Colon (tissue), 2 donors: ENCODE measurements around the gene CXCL1.

Source experiments
- FAIRE-seq: peaks from 2 replicates; lab custom pipeline; 2012; peaks lifted over from hg19 to GRCh38; lab: Jason Lieb, UNC
- donor health status: control.
- donor health status: control.

The CXCL1 gene

DNA sequence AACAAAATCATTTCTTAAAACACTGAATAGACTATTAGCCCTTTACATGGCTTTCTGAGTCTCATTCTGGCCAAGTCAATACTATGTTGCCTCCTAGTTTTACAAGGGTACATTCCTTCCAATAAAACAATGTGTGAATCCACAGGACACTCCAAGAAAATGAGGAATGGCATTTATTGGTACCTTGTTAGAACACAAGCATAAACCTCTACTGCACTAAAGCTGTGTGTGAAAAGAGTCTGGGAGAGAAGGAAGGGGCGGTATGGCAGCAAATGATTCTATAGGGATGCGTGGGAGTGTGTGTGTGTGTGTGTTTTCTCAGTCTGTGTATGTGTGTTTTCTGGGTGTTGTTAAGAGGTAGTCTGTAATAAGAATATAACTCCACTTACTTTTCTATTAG, 48.9 kb downstream of the CXCL1 start:
- FAIRE-seq: no peak

DNA sequence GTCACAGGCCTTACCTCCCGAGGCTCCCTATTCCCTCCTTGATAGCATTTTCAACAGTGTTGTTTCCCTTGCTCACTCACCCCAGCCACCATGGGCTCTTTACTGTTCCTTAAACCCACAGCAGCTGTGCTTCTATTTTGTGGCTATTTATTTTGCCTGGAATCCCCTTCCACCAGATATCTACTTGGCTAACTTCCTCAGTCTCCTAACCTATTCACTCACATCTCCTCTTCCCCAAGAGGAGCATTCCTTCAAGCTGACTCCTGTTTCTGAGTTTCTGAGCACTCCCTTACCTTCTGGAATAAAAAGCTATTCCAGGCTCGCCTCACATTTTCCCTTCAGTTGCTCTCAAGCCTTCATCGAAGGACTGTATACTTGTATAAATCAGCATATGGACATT, 50.5 kb downstream of the CXCL1 start:
- FAIRE-seq: no peak
